CD4-positive, alpha-beta T cell treated with Interleukin-4 for 4 hours (primary cell): ENCODE measurements around the gene CACNG5.

Experiments
- DNase-seq: peaks from one replicate; pipeline ENCODE4 v3.0.0-alpha.2; 2020

Gene CACNG5, protein sequence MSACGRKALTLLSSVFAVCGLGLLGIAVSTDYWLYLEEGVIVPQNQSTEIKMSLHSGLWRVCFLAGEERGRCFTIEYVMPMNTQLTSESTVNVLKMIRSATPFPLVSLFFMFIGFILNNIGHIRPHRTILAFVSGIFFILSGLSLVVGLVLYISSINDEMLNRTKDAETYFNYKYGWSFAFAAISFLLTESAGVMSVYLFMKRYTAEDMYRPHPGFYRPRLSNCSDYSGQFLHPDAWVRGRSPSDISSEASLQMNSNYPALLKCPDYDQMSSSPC

DNA sequence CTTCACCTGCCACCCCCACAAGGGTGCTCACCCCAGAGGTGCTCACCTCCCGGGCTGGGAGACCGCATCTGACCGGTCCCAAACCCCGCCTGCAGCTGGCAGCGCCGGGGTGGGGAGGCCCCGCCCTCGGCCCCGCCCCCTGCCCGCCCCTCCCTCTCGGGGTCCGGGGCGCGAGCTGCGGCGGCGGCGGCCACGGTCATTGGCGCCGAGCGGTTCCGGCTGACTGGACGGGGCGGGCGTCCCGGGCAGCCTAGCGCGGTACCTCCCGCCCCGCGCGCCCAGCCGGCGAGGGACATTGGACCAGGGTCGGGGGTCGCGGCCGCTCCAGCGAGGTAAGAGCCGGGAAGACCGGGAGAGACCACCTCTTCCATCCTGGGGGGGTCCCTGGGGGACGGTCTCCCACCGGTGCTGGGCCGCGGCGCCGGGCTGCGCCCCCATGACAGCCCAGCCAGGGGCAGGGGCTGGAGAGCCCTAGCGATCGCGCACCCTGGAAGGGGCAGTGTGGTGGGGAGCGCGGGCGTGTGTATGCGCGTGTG, at the start of gene CACNG5:
Gene CACNG5 (plus strand): TSS at position 199 of the 536 bp plus-strand sequence. CDS start 42,216 bp downstream, outside the sequence.
- no peak for DNase-seq

DNA sequence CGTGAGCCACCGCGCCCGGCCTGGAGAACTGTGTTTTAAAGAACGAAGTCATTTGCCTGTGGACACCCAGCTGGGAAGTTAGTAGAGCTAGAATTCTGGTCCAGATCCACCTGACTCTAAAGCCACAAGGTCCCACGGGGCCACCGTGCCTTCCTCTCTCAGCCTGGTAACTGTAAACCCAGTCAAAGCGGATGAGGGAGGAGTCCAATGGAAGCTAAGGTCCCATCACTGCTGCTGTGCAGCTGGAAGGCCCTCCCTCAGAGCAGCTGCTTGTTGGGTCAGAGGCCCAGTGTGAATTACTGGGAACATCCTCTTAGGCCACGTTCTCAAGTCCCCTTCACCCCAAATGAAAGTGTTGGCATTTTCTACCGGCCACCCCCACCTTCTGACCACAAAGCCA, 48.8 kb upstream of the CACNG5 start:
- DNase-seq = no peak

DNA sequence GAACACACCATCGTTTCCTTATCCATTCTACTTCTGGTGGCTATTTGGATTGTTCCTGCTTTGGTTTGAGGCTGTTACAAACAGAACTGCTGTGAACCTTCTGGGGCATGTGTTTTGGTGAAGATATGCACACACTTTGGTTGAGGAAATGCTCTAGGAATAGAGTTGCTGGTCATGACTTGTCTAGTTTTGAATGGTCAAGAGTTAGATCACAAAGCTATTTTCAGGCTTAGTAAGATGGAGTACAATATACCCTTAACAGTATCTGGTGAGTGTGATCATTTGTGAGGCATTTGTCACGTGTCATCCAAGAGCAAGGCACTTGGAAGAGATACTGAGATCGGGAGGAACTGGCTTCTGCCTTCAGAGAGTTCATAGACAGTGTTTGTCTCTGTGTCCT, 47.0 kb upstream of the CACNG5 start:
- no peak for DNase-seq

DNA sequence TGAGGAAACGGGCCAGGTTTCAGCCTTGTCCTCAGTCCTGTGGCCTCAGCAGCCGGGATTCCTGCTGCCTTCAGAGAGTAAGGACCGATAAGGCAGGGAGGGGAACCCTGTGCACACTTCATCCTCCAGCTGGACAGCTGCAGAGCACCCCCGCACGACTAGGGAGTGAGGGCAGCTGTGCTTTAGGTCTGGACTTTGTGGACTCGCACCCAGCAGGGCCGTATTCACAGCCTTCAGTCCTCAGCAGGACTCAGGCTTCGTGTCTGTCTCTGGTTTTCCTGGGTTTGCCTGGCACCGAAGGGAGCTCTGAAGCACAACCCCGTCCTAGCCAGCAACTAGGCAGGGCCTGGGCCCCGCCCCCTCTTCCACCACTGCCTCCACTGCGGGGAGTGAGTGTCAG, 45.8 kb upstream of the CACNG5 start:
- no peak for DNase-seq

DNA sequence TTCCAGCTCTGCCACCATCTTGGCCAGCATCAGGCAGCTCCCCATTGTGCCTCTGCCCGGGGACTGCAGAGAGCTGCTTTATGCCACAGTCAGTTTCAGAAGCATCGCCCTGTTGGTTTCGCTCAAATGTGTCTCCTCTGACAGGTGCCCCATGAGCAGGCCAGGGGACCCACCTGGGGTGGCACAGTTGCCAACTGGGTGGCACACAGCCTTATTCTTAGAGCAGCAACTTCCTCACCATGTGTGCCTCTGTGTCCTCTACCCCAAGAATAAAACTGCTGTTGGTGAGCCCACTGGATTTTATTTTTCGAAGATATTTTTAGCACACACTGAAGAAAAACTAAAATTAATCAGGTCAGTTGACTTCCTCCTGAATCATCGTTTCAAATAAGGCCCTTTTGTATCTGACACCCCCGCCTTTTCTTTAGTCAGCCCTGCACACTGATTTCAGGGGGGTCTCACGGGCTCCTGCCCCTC, 44.9 kb upstream of the CACNG5 start:
- no peak for DNase-seq

DNA sequence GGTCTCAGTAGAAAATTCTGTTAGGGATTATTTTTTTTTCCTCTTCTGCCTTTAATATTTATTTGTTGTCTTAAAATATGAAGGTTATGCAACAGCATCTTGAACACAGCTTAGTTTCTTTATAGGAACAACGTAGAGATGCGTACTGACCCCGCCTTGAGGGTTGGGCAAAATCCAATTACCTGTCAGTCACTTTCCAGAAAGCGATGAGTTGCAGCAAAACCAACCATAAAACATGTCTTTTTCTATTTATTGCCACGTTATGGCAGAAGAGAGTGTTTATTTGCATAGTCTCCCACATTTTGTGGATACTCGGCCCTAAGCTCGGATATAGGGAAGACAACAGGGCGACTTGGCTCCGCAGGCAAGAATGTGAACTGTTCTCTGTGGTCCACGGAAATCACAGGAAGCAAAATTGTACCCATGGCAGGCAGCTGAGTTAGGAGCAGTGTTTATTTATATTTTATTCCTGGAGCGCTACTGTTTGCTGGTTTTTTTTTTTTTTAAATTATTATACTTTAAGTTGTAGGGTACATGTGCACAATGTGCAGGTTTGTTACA, 44.3 kb upstream of the CACNG5 start:
- DNase-seq = no peak

DNA sequence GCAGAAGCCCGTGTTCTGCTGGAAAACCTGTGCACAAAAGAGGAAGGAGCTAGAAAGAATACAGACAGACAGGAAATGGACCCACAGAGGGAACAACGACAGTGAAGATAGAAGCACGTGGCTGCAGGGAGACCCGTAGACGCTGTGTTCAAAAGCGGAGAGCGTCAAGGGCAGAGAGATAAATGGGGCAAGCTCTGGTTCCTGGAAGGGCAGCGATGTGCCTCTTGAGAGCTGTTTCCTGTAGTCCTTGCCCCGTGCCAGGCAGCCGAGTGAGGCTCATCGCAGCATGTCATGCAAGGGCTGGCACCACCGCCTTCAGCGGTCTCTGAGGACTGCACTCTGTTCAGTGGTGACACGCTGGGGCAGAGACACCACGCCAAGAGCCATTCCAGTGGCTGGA, 43.6 kb upstream of the CACNG5 start:
- DNase-seq = no peak

DNA sequence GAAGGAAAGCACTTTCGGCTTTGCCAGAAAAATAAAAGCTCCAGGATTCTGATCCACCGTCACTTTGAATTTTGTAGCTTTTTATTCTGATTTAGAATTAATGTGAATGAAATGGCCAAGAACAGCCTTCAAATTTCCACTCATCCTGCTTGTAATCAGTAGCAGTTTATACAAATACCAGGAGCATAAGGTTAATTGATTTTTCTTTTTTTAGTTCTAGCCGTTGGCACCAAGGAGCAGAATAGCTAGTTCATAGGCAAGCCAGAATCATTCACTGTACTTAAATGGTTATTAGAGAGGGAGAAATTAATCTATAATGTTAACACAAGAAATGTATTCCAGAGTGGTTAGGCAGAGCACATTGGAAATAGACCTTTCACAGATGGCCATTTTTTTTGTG, 41.1 kb upstream of the CACNG5 start:
- DNase-seq = no peak

DNA sequence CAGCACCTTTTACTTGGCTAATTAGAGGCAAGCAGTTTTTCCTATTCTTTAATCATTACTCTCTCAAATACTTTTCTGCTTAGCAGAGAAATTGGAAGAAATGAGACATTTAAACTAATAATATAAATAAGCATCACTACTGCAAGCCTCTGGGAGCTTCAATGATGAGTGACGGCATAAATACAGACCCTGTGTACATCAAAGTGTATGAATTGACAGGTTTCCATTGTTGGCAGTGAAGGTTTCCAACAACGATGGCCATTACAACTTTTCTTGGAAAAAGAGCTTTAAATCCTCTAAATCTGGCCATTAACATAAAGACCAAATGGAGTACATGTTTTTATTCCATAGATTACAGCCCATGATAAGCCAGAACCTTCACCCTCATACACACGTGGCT, 39.4 kb upstream of the CACNG5 start:
- no peak for DNase-seq

DNA sequence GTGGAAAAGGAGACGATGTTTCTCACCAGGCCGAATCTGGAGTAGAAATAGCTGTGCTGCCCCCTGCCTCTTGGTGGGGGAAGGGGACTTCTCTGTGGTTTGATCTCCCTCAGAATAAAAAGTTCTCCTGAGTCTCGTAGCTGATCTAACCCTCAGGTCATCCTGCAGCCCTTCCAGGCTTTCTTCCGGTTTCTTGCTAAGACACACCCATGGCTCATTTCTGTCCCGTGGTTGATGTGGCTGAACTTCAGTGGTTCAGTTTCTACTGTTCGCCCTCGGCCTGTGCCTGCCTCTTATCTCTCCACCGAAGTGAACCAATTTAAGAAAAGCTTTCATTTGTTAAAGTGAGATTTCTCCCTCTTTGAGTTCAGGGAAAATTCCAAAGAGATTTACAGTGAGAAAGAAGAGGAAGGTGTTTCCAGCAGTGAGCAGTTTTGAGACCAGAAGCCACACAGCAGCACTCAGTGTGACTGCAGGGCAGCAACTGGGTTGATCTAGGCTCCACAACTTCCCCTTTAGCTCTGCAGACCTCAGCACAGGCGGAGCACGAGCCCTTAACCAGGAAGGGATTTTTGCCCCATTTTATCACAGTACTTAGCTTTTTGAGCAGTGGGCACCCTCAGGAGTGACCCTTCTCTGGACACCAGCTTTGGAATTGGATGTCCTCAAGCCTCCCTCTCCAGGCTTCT, 34.9 kb upstream of the CACNG5 start:
- DNase-seq = no peak

DNA sequence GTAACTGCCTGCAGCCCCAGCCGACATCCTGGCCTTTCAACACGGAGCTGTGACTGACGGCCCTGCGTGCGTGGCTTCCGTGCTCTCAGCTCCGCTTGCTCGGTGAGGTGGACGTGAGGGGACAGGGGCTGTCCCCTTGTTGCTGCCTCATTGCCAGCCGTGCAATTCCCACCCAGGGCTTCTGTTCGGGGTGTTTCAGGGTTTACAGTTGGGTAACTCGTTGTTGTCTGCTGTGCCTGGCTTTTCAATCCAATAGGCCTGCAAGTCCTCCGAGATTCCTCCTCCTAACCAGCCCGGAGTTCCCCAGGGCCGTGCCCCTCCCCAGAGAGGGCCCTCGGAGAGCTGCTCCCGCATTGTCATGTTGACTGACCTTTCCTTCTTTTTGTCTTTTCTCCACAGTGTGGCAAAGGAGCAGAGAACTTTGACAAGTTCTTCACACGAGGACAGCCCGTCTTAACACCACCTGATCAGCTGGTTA, 31.4 kb upstream of the CACNG5 start:
- DNase-seq = no peak

DNA sequence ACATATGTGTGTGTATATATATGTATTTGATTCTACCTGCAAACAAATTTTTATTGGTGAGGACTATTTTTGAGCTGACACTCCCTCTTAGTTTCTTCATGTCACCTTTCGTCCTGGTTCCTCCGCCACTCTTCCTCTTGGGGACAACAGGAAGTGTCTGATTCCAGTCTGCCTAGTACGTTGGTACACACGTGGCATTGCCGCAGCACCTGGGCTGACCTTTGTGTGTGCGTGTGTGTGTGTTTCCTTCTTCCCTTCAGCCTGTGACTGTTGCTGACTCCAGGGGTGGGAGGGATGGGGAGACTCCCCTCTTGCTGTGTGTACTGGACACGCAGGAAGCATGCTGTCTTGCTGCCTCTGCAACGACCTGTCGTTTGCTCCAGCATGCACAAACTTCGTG, 29.4 kb upstream of the CACNG5 start:
- DNase-seq = no peak

DNA sequence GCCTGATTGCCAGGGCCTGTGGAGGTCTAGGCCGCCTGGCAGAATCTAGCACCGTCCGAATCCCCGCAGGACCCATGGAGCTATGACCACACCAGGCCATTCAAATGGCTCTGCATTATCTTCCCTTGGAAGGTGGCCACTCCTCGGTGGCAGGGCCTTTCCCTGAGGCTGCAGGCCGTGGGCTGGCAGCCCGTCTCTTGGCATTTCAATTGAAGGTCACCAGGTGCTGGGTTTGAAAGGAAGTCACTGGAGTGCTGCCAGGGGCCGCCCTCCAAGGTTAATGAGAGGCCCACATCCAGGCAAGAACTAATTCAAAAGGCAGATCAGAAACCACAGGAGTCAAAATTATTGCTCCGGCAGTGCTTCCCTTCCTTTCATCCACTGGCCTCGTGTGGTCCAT, 27.7 kb upstream of the CACNG5 start:
- no peak for DNase-seq

DNA sequence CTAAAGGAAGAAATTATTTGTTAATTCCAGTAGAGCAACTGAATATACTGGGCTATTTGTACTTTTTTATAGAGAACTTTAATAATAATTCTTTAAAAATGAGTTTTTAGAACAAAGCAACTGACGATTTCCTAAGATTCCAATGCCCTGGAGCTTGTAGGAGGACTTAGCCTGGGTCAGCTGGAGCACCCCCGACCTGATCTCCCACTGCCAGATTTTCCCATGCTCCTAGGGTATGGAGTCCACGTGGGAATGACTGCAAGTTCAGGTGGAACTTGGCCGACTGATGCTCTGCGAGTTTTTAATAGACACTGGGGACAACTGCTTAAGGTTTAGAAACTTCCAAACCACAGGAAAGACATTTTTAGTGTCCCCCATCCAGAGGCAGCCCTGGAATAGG, 25.5 kb upstream of the CACNG5 start:
- no peak for DNase-seq

DNA sequence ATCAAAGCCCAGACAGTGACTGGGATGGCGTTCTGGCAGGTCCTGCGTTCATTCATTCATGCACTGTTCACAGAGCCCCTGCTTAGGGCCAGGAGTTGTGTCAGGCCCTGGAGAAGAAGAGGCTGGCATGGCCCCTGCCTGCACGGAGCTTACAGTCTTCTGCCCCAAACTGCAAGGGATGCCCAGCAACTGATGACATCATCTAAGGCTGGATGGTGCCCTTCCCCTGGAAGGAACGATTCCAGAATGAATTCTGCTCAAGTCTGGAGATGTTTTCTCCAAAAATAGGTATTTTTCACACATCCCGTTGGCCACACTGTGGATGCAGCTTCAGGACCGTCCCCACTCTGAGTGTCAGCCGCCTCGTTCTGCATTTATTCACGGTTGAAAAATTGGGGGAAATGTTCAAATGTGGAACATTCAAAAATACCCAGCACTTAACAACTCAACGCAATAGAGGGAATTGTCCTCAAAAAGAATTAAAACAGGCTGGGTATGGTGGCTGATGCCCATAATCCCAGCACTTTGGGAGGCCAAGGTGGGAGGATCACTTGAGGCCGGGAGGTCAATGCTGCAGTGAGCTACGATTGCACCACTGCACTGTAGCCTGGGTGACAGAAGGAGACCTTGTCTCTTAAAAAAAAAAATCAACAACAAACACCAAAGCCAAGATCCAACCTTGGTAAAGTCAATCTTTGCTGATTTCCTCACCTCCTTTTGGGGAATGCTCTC, 23.8 kb upstream of the CACNG5 start:
- DNase-seq = no peak

DNA sequence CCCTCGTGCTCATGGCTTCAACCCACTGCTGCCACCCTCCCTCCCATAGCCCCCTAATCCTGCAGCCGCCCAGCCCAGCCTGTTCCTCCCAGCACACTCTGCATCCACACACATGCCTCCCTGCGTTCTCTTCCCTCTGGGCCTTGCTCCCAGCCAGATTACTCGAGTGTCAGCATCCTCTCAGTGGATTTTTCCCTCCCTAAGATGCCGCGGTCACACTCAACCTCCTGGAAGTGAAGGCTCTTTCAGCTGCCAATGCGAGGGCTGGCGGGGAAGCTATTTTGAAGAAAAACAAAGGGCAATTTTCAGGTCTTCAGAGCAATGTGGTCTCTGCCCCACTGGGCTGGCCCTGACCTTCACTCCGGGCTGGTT, 23.2 kb upstream of the CACNG5 start:
- DNase-seq = no peak

DNA sequence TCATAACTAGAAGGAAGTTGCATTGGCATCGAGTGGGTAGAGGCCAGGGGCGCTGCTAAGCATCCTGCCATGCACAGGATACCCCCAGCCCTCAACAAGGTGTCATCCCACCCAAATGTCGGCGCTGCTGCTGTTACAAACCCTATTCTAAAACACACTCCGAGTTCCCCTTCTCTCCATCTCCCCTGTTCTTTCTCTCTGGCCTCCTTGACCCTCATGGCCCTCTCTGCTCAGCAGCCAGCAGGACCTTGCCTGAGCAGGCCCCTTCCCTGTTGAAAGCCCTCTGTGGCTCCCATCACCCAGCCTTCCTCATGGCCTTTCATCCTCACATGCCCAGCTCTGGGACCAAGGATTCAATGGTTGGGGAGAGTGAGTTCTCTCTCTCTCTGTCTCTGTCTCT, 22.3 kb upstream of the CACNG5 start:
- no peak for DNase-seq

DNA sequence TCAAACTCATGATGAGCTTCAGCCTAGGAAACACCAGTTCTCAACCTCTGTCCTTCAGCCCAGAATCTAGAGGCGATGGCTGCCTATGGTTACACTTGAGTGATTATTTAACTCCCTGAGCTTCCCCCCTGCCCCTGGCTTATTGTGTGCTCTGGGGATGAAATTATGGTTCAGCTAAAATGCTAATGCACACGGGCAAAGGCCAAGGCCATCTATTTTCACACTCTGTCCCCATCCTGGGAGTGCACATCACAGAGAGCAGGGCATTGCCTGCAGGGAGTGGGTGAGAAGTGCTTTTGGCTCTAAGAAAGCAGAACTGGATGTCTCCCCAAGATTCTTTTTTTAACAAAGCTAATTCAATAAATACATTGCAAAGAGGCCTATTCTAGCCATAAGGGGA, 21.6 kb upstream of the CACNG5 start:
- DNase-seq = no peak

DNA sequence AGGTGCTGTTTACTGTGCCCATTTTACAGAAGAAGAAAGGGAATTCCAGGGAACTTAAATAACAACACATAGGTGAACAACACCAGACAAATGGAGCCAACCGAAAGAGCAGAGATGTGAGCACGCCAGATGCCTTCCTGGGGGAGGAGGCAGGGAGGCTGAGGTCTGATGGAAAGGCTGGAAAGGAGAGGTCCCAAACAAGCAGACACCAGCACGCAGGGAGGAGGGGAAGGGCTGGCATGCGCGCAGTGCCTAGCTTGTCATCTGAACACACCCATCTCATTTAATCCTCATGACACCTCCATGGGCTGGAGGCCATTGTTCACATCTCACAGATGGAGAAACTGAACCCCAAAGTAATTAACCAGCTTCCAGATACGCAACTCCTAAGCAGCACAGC, 20.9 kb upstream of the CACNG5 start:
- DNase-seq = no peak

DNA sequence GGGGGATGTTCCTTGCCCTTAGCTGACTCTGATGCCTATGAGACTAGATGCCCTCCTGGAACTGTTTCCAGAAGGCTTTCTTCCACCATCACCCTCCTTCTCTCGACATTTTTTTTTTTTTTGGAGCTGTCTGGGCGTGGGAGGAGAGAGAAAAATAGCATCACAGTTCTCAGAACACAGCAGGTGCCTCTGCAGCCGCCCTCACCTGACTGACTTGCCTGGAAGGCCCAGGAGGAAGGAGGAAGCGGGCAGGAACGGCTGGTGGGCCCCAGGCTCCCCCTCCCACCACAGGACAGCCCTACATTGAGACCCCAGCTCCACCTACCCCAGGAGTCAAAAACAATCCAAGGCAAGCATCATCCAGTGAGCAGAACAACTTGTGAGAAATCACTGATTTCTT, 20.3 kb upstream of the CACNG5 start:
- no peak for DNase-seq

DNA sequence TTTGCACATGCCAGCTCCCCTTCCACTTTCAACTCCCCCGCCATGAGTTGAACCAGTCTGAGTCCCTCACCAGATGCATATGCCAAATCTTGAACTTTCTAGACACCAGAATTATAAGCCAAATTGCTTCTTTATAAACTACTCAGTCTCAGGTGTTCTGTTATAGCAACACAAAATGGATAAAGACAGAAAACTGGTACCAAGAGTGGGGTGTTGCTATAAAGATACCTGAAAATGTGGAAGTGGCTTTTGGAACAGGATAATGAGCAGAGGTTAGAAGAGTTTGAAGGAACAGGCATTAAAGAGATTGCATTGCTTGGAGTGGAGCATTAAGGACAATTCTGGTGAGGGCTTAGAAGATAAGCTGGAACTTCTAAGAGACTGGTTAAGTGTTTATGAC, 17.2 kb upstream of the CACNG5 start:
- no peak for DNase-seq

DNA sequence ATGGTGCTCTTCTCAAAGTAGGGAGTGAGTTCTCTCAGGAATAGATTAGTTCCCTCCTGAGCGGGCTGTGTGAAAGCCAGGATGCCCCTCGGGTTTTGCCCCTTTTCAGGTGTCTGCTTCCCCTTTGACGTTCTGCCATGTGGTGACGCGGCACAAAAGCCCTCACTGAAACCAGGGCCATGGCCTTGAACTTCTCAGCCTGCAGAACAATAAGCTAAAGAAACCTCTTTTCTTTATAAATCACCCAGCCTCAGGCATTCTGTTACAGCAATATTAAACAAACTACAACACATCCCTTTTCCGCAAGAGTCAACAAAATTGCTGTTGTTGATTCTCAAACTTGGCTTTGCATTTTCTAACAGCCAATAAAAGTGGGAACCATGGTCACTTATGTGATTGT, 15.5 kb upstream of the CACNG5 start:
- no peak for DNase-seq

DNA sequence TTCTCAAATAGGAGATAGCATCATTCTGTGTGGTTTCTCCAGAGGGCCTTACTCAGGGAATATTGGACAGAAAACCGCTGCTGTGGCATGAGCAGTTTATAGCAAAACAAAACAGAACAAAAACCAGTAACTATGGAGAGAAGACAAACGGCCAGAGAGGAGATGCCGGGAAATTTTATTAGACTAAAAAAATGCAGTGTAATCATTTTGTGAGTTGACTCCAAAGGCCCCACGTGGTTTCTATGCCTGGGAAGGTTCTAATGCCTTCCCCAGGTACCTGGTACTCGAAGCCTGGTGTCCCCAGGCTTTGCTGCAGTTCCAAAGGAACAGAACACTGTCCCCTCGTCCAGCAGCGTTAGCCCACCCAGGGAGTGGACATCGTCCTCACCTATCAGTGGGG, 12.9 kb upstream of the CACNG5 start:
- DNase-seq = no peak
